Activated CD8-positive, alpha-beta T cell treated with anti-CD3 and anti-CD28 coated beads for 36 hours (primary cell): Measurements from ENCODE around the gene ZNF669. TPM values are rescaled to one million over a fixed set of nuclear protein-coding genes. Genes with fewer than 3 reads are reported as not detected.

Experiments used
- ATAC-seq: fragments of 200-7000 bp; cut with Tn5 transposase; one replicate; pipeline ENCODE4 v1.10.0; 2021; ENCODE audit warnings: mild to moderate bottlenecking, moderate library complexity
- CTCF ChIA-PET: fragments of 350-600 bp; sonication (Branson Sonifier 250); formaldehyde crosslinking; loops from one replicate; lab custom pipeline; 2021; ENCODE audit warnings: antibody characterized with exemption; lab: Charles Lee
- POLR2A ChIA-PET: fragments of 350-600 bp; sonication (Branson Sonifier 250); formaldehyde crosslinking; loops from one replicate; lab custom pipeline; 2021; ENCODE audit warnings: antibody characterized with exemption; lab: Charles Lee
- DNase-seq: peaks from one replicate; pipeline ENCODE4 v3.0.0-alpha.2; 2020
- H3K27ac Mint-ChIP-seq: one replicate; pipeline ENCODE4 v1.8.0; 2021; ENCODE audit warnings: mild to moderate bottlenecking, mixed read lengths
- H3K27me3 Mint-ChIP-seq: one replicate; pipeline ENCODE4 v1.8.0; 2021; ENCODE audit warnings: mixed read lengths
- H3K36me3 Mint-ChIP-seq: one replicate; pipeline ENCODE4 v1.8.0; 2021; ENCODE audit warnings: low read depth, mixed read lengths
- H3K4me1 Mint-ChIP-seq: one replicate; pipeline ENCODE4 v1.8.0; 2021; ENCODE audit warnings: low read depth, mixed read lengths
- H3K4me3 Mint-ChIP-seq: one replicate; pipeline ENCODE4 v1.8.0; 2021; ENCODE audit warnings: mild to moderate bottlenecking, moderate library complexity, mixed read lengths
- H3K9me3 Mint-ChIP-seq: one replicate; pipeline ENCODE4 v1.8.0; 2021; ENCODE audit warnings: mixed read lengths
- CTCF ChIP-seq: fragments of 200-600 bp; IDR thresholded peaks from one replicate; pipeline ENCODE4 v1.8.0; 2022; ENCODE audit warnings: antibody characterized with exemption, mild to moderate bottlenecking
- intact Hi-C: fragments of 100-400 bp; cut with micrococcal nuclease; formaldehyde crosslinking; loops from one replicate; pipeline ENCODE4 v1.10.0; 2022
- total RNA-seq, 2 experiments: library from RNA; stranded (reverse); gene quantifications; one replicate each; pipeline ENCODE4 v1.2.3, GENCODE V29; 2021

Gene ZNF669
- total RNA-seq, 2 experiments from 2014 or later = 7.6 to 8.0 TPM

GRCh38 chr1:247105966-247106365 is 1.8 kb upstream of the ZNF669 start:
- peaks cover 36% of the 10 kb centered on the region for H3K27me3 Mint-ChIP-seq
- CTCF ChIA-PET = no interaction called here
- no peak overlapping the region for H3K27ac Mint-ChIP-seq
- H3K36me3 Mint-ChIP-seq = peaks cover 25% of the 10 kb centered on the region
- POLR2A ChIA-PET = interaction anchor here (1.2 kb wide), 1 partner anchor 176 kb away, joined by 3 read pairs; no protein-coding TSS in a partner anchor
- intact Hi-C loops = no loop called here
- peaks cover 32% of the 10 kb centered on the region for H3K4me1 Mint-ChIP-seq
- H3K4me3 Mint-ChIP-seq = no peak overlapping the region
- DNase-seq (no peak), ATAC-seq (no peak)
- H3K9me3 Mint-ChIP-seq = peaks cover 23% of the 10 kb centered on the region
- TF ChIP-seq CTCF = no peak

- Mint-ChIP-seq H3K27ac (no peak overlapping the region), H3K36me3 (peaks cover 35% of the 10 kb centered on the region), H3K27me3 (peaks cover 30% of the 10 kb centered on the region), H3K4me3 (no peak overlapping the region), H3K4me1 (peaks cover 24% of the 10 kb centered on the region), H3K9me3 (peaks cover 31% of the 10 kb centered on the region)
- TF ChIP-seq CTCF = no peak
- DNase-seq (no peak), ATAC-seq (no peak)
- ChIA-PET POLR2A (interaction anchor here (1.7 kb wide), 1 partner anchor 26 kb away, joined by 4 read pairs; the partner anchor contains the start of gene ZNF670), CTCF (no interaction called here)
- intact Hi-C loops = no loop called here
These were observed 809 bp upstream of the ZNF669 start for GRCh38 chr1:247104965-247105364.

GRCh38 chr1:247102381-247102780 is 1.8 kb downstream of the ZNF669 start:
- Mint-ChIP-seq H3K27me3 (peaks cover 7% of the 10 kb centered on the region), H3K4me3 (peak overlapping the region; percentile 21), H3K4me1 (peaks cover 21% of the 10 kb centered on the region), H3K9me3 (peaks cover 37% of the 10 kb centered on the region), H3K27ac (no peak overlapping the region), H3K36me3 (peaks cover 58% of the 10 kb centered on the region)
- TF ChIP-seq CTCF = no peak
- intact Hi-C loops = no loop called here
- no peak for ATAC-seq
- ChIA-PET CTCF (no interaction called here), POLR2A (no interaction called here)
- no peak for DNase-seq

- H3K9me3 Mint-ChIP-seq = peaks cover 53% of the 10 kb centered on the region
- ChIA-PET POLR2A (no interaction called here), CTCF (no interaction called here)
- intact Hi-C loops = no loop called here
- H3K4me1 Mint-ChIP-seq = peaks cover 21% of the 10 kb centered on the region
- DNase-seq (no peak), ATAC-seq (no peak)
- H3K27me3 Mint-ChIP-seq = no peaks in the 10 kb centered on the region
- peaks cover 69% of the 10 kb centered on the region for H3K36me3 Mint-ChIP-seq
- no peak overlapping the region for H3K27ac Mint-ChIP-seq
- no peak for TF ChIP-seq CTCF
- H3K4me3 Mint-ChIP-seq = no peak overlapping the region
These were observed 3.4 kb downstream of the ZNF669 start for GRCh38 chr1:247100676-247101279.

GRCh38 chr1:247096958-247097357 is 7.2 kb downstream of the ZNF669 start:
- Mint-ChIP-seq H3K4me3 (no peak overlapping the region), H3K9me3 (peaks cover 48% of the 10 kb centered on the region), H3K27me3 (no peaks in the 10 kb centered on the region), H3K4me1 (peaks cover 2% of the 10 kb centered on the region), H3K27ac (no peak overlapping the region), H3K36me3 (peaks cover 55% of the 10 kb centered on the region)
- DNase-seq (no peak), ATAC-seq (no peak)
- CTCF ChIA-PET = no interaction called here
- POLR2A ChIA-PET = no interaction called here
- TF ChIP-seq CTCF = no peak
- intact Hi-C loops = no loop called here
